Esophagus (tissue), 2 donors: ENCODE data around the gene CHCHD3. TPM values are rescaled to one million over a fixed set of nuclear protein-coding genes. Genes with fewer than 3 reads are reported as not detected.

ENCODE experiments used
- H3K27ac ChIP-seq, 2 donors: one replicate each; pipeline ENCODE4 v1.5.1; 2013; ENCODE audit warnings: low read depth in 2 of 2, mild to moderate bottlenecking in 2 of 2, inconsistent platforms in 1 of 2, low read length in 1 of 2, moderate library complexity in 1 of 2
- H3K27me3 ChIP-seq, 2 donors: one replicate each; pipeline ENCODE4 v1.6.1; 2013; ENCODE audit warnings: low read length in 2 of 2, control low read depth in 1 of 2, mild to moderate bottlenecking in 1 of 2; ENCODE audit not compliant: insufficient read depth in 2 of 2, control insufficient read depth in 1 of 2
- H3K36me3 ChIP-seq, 2 donors: one replicate each; pipeline ENCODE4 v1.6.1; 2013; ENCODE audit warnings: low read length in 1 of 2; ENCODE audit not compliant: control insufficient read depth in 2 of 2, insufficient read depth in 2 of 2
- H3K4me1 ChIP-seq, 2 donors: one replicate each; pipeline ENCODE4 v1.6.1; 2013; ENCODE audit warnings: low read length in 1 of 2; ENCODE audit not compliant: control insufficient read depth in 2 of 2, insufficient read depth in 2 of 2
- H3K4me3 ChIP-seq, 2 donors: one replicate each; pipeline ENCODE4 v1.5.1; 2013; ENCODE audit warnings: low read length in 2 of 2, mild to moderate bottlenecking in 2 of 2, low read depth in 1 of 2, moderate library complexity in 1 of 2
- H3K9me3 ChIP-seq, 2 donors: one replicate each; pipeline ENCODE4 v1.6.1; 2013; ENCODE audit warnings: mild to moderate bottlenecking in 2 of 2, low read depth in 1 of 2, low read length in 1 of 2, moderate library complexity in 1 of 2; ENCODE audit not compliant: control insufficient read depth in 2 of 2, insufficient read depth in 1 of 2
- WGBS, 2 donors: extraction: QIAGEN DNeasy Blood & Tissue Kit; methylation state at CpG; one replicate each; pipeline ENCODE4 v1.1.7; 2013; 5-methylcytosine and 5-hydroxymethylcytosine counted together
- polyA plus RNA-seq, 2 donors: library from polyadenylated mRNA; stranded (reverse); fragments of 200-250 nt; gene quantifications; one replicate each; pipeline ENCODE4 v1.2.3, GENCODE V29; 2013
- donor health status: healthy with polysubstance abuse.
- donor health status: Bipolar disorder and iron deficiency.

CHCHD3 gene
- polyA plus RNA-seq, 2 donors = 7.4 to 29.0 TPM

GRCh38 chr7:132765861-132766260 lies 316.0 kb downstream of the CHCHD3 start:
- no peaks in the 10 kb centered on the region for H3K36me3 ChIP-seq
- H3K4me3 ChIP-seq = no peak overlapping the region
- peaks cover 0 to 3% of the 10 kb centered on the region in 2 donors for H3K9me3 ChIP-seq
- 86 to 89% methylated on average over 11 of the region's 11 CpGs for WGBS, 2 donors
- no peaks in the 10 kb centered on the region for H3K4me1 ChIP-seq
- H3K27ac ChIP-seq = no peak overlapping the region
- H3K27me3 ChIP-seq = no peaks in the 10 kb centered on the region

GRCh38 chr7:132764762-132765161 lies 317.1 kb downstream of the CHCHD3 start:
- Histone ChIP-seq H3K27ac (no peak overlapping the region), H3K27me3 (no peaks in the 10 kb centered on the region)
- whole genome bisulfite sequencing, 2 donors = 86 to 88% methylated on average over 5 of the region's 5 CpGs

GRCh38 chr7:132760866-132761265 lies 321.0 kb downstream of the CHCHD3 start:
- Histone ChIP-seq H3K4me1 (no peaks in the 10 kb centered on the region), H3K36me3 (no peaks in the 10 kb centered on the region), H3K27ac (no peak overlapping the region), H3K4me3 (no peak overlapping the region), H3K9me3 (no peaks in the 10 kb centered on the region), H3K27me3 (no peaks in the 10 kb centered on the region)
- WGBS, 2 donors = 64 to 66% methylated on average over 7 of the region's 7 CpGs

More at GRCh38 chr7:132764762-132765161, 317.1 kb downstream of the CHCHD3 start:
- no peaks in the 10 kb centered on the region for H3K4me1 ChIP-seq
- H3K9me3 ChIP-seq = peaks cover 0 to 3% of the 10 kb centered on the region in 2 donors
- no peaks in the 10 kb centered on the region for H3K36me3 ChIP-seq
- H3K4me3 ChIP-seq = no peak overlapping the region

- 85 to 89% methylated on average over 2 of the region's 2 CpGs for WGBS, 2 donors
- H3K36me3 ChIP-seq = no peaks in the 10 kb centered on the region
Measured at GRCh38 chr7:132760244-132760623, 321.7 kb downstream of the CHCHD3 start.

GRCh38 chr7:132759482-132760243 lies 322.2 kb downstream of the CHCHD3 start:
- 80% methylated on average over 15 of the region's 15 CpGs for WGBS, 2 donors
- Histone ChIP-seq H3K27me3 (no peaks in the 10 kb centered on the region), H3K36me3 (no peaks in the 10 kb centered on the region), H3K27ac (no peak overlapping the region), H3K9me3 (no peaks in the 10 kb centered on the region), H3K4me1 (no peaks in the 10 kb centered on the region), H3K4me3 (no peak overlapping the region)

More at GRCh38 chr7:132760244-132760623, 321.7 kb downstream of the CHCHD3 start:
- Histone ChIP-seq H3K4me3 (no peak overlapping the region), H3K4me1 (no peaks in the 10 kb centered on the region), H3K27me3 (no peaks in the 10 kb centered on the region), H3K27ac (no peak overlapping the region), H3K9me3 (no peaks in the 10 kb centered on the region)

- H3K4me3 ChIP-seq = no peak overlapping the region
- no peak overlapping the region for H3K27ac ChIP-seq
- H3K36me3 ChIP-seq = no peaks in the 10 kb centered on the region
- 84 to 85% methylated on average over 5 of the region's 5 CpGs for WGBS, 2 donors
- no peaks in the 10 kb centered on the region for H3K9me3 ChIP-seq
- no peaks in the 10 kb centered on the region for H3K27me3 ChIP-seq
- no peaks in the 10 kb centered on the region for H3K4me1 ChIP-seq
Measured at GRCh38 chr7:132758986-132759385, 322.9 kb downstream of the CHCHD3 start.

- Histone ChIP-seq H3K36me3 (no peaks in the 10 kb centered on the region), H3K4me1 (no peaks in the 10 kb centered on the region), H3K9me3 (no peaks in the 10 kb centered on the region), H3K27ac (no peak overlapping the region), H3K27me3 (no peaks in the 10 kb centered on the region), H3K4me3 (no peak overlapping the region)
- WGBS, 2 donors = 67 to 83% methylated on average over 3 of the region's 3 CpGs
Measured at GRCh38 chr7:132757783-132758182, 324.1 kb downstream of the CHCHD3 start.

GRCh38 chr7:132756484-132756990 lies 325.4 kb downstream of the CHCHD3 start:
- Histone ChIP-seq H3K27ac (no peak overlapping the region), H3K4me1 (no peaks in the 10 kb centered on the region), H3K36me3 (no peaks in the 10 kb centered on the region), H3K9me3 (no peaks in the 10 kb centered on the region), H3K4me3 (no peak overlapping the region), H3K27me3 (no peaks in the 10 kb centered on the region)
- WGBS, 2 donors = 68 to 74% methylated on average over 5 of the region's 5 CpGs

GRCh38 chr7:132755538-132756483 lies 326.1 kb downstream of the CHCHD3 start:
- WGBS, 2 donors = 75 to 77% methylated on average over 5 of the region's 5 CpGs
- H3K9me3 ChIP-seq = no peaks in the 10 kb centered on the region
- H3K4me3 ChIP-seq = no peak overlapping the region
- no peaks in the 10 kb centered on the region for H3K36me3 ChIP-seq
- H3K27me3 ChIP-seq = no peaks in the 10 kb centered on the region
- H3K4me1 ChIP-seq = no peaks in the 10 kb centered on the region
- H3K27ac ChIP-seq = no peak overlapping the region
